Testis (tissue), 3 donors: ENCODE measurements around the gene FOXQ1. TPM values are rescaled to one million over a fixed set of nuclear protein-coding genes. Genes with fewer than 3 reads are reported as not detected.

Experiments used
- DNase-seq: peaks from one replicate; pipeline ENCODE4 v3.0.0-alpha.2; 2019
- H3K27ac ChIP-seq, 2 donors: fragments of 200-600 bp; sonication (generic); one replicate each; pipeline ENCODE4 v1.5.1; 2019
- H3K27me3 ChIP-seq: fragments of 200-600 bp; sonication (generic); one replicate; pipeline ENCODE4 v1.5.1; 2019
- H3K36me3 ChIP-seq: fragments of 200-600 bp; sonication (generic); one replicate; pipeline ENCODE4 v1.5.1; 2017; ENCODE audit warnings: low read depth; ENCODE audit errors: missing control alignments
- H3K4me1 ChIP-seq: fragments of 200-600 bp; sonication (generic); one replicate; pipeline ENCODE4 v1.5.1; 2019
- H3K4me3 ChIP-seq, 2 donors: fragments of 200-600 bp; sonication (generic); one replicate each; pipeline ENCODE4 v1.5.1; 2017 to 2019
- H3K9me3 ChIP-seq: fragments of 200-600 bp; sonication (generic); one replicate; pipeline ENCODE4 v1.5.1; 2017
- CTCF ChIP-seq, 3 experiments: fragments of 450-650 bp in 2 of 3; fragments of 200-600 bp in 1 of 3; sonication (generic) in 1 of 3; IDR thresholded peaks; one replicate each; pipeline ENCODE4 v1.5.1; 2016 to 2019; ENCODE audit warnings: antibody characterized with exemption in 3 of 3, mild to moderate bottlenecking in 2 of 3, moderate library complexity in 1 of 3
- POLR2A ChIP-seq: fragments of 450-650 bp; IDR thresholded peaks from one replicate; pipeline ENCODE4 v1.6.1; 2017; ENCODE audit warnings: antibody characterized with exemption, mild to moderate bottlenecking, moderate library complexity
- WGBS, 2 donors: methylation state at CpG; one replicate each; pipeline ENCODE4 v1.1.5; 2018; 5-methylcytosine and 5-hydroxymethylcytosine counted together
- intact Hi-C: fragments of 100-400 bp; cut with DNase I; formaldehyde crosslinking; loops from one replicate; pipeline ENCODE4 v1.15.1; 2023; ENCODE audit warnings: low total_unique reads
- polyA plus RNA-seq: library from polyadenylated mRNA; stranded (reverse); fragments of 350-450 nt; fragmentation: Illumina TruSeq; extraction: RNeasy Lipid Tissue Mini Kit (QIAGEN cat#74804); gene quantifications from one replicate; pipeline ENCODE4 v1.2.3, GENCODE V29; 2014; ENCODE audit warnings: low read depth, low replicate concordance; ENCODE audit not compliant: insufficient read depth
- total RNA-seq, 2 donors: library from RNA; depleted of rRNA; stranded (reverse); fragments of >200 nt; gene quantifications; one replicate each; pipeline ENCODE4 v1.2.3, GENCODE V29; 2016

FOXQ1 gene
- total and polyA plus RNA-seq, 3 donors from 2014 or later = 0.53 to 1.7 (median 1.7) TPM

GRCh38 chr6:1335367-1336037, 23.6 kb downstream of the FOXQ1 start:
- Histone ChIP-seq H3K27me3 (no peaks in the 10 kb centered on the region), H3K36me3 (no peaks in the 10 kb centered on the region), H3K9me3 (no peaks in the 10 kb centered on the region), H3K4me1 (no peaks in the 10 kb centered on the region), H3K27ac (no peak overlapping the region), H3K4me3 (no peak overlapping the region)
- DNase-seq = no peak
- intact Hi-C loops = no loop called here
- TF ChIP-seq CTCF (IDR thresholded peaks at IDR 0.05) = no peak
- TF ChIP-seq POLR2A = no peak
- WGBS, 2 donors = 68 to 83% methylated on average over 14 of the region's 14 CpGs

GRCh38 chr6:1336246-1336843, 24.4 kb downstream of the FOXQ1 start:
- no peaks in the 10 kb centered on the region for H3K27me3 ChIP-seq
- H3K27ac ChIP-seq = no peak overlapping the region
- intact Hi-C loops = no loop called here
- no peaks in the 10 kb centered on the region for H3K4me1 ChIP-seq
- H3K4me3 ChIP-seq = no peak overlapping the region
- TF ChIP-seq CTCF (IDR thresholded peaks at IDR 0.05) (no peak), POLR2A (no peak)
- H3K9me3 ChIP-seq = no peaks in the 10 kb centered on the region
- no peaks in the 10 kb centered on the region for H3K36me3 ChIP-seq
- 94% methylated on average over 5 of the region's 5 CpGs for WGBS, 2 donors
- DNase-seq = no peak

- no peak for DNase-seq
- no peak for TF ChIP-seq POLR2A
- WGBS, 2 donors = 84 to 93% methylated on average over 3 of the region's 3 CpGs
- Histone ChIP-seq H3K9me3 (no peaks in the 10 kb centered on the region), H3K27me3 (no peaks in the 10 kb centered on the region), H3K27ac (no peak overlapping the region), H3K36me3 (no peaks in the 10 kb centered on the region), H3K4me3 (no peak overlapping the region), H3K4me1 (no peaks in the 10 kb centered on the region)
- intact Hi-C loops = no loop called here
Observed at GRCh38 chr6:1337791-1338190, 25.9 kb downstream of the FOXQ1 start.

GRCh38 chr6:1346101-1346500, 34.2 kb downstream of the FOXQ1 start:
- H3K4me3 ChIP-seq = no peak overlapping the region
- intact Hi-C loops = no loop called here

More at GRCh38 chr6:1346101-1346500, 34.2 kb downstream of the FOXQ1 start:
- H3K27me3 ChIP-seq = no peaks in the 10 kb centered on the region
- no peak for DNase-seq
- H3K36me3 ChIP-seq = no peaks in the 10 kb centered on the region
- H3K4me1 ChIP-seq = peaks cover 8% of the 10 kb centered on the region
- H3K27ac ChIP-seq = no peak overlapping the region
- no peaks in the 10 kb centered on the region for H3K9me3 ChIP-seq
- TF ChIP-seq CTCF (IDR thresholded peaks at IDR 0.05) (no peak), POLR2A (no peak)
